ENCODE results near the gene FAM221B.

DNA sequence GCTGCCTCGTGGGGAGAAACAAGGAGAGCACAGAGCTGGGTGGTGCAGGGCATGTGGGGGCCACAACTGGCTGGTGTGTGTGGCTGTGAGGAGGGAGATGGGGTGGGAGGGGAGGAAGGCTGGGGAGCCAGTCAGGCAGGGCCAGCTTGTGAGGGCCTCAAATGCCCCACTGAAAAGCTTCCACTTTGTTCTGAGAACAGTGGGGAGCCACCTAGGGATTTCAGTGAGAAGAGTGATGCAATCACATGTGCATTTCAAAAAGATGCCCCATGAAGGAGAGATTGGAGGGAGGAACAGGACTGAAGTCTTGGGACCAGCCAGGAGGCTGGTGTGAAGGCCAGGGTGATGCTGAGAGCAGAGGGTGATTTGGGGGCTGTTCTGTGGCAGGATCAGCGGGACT, 40.4 kb upstream of the FAM221B start:
- TF ChIP-seq, protein P1, sequence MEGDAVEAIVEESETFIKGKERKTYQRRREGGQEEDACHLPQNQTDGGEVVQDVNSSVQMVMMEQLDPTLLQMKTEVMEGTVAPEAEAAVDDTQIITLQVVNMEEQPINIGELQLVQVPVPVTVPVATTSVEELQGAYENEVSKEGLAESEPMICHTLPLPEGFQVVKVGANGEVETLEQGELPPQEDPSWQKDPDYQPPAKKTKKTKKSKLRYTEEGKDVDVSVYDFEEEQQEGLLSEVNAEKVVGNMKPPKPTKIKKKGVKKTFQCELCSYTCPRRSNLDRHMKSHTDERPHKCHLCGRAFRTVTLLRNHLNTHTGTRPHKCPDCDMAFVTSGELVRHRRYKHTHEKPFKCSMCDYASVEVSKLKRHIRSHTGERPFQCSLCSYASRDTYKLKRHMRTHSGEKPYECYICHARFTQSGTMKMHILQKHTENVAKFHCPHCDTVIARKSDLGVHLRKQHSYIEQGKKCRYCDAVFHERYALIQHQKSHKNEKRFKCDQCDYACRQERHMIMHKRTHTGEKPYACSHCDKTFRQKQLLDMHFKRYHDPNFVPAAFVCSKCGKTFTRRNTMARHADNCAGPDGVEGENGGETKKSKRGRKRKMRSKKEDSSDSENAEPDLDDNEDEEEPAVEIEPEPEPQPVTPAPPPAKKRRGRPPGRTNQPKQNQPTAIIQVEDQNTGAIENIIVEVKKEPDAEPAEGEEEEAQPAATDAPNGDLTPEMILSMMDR (conservative IDR thresholded peaks at IDR 0.05; ENCODE audit: low read depth in 2 of 2) = no peak
- no peak for TF ChIP-seq ZNF331 (CRISPR knock-in tag; IDR thresholded peaks at IDR 0.05; ENCODE audit: low read depth)

Data from GM23338 (cell line).